Neural crest cell (in vitro differentiated cells): Measurements from ENCODE around the gene CDCA5. TPM values are rescaled to one million over a fixed set of nuclear protein-coding genes. Genes with fewer than 3 reads are reported as not detected.
"Not testable (repeated sequence)": the region's sequence is repeated elsewhere in the genome, so short reads cannot be mapped to it uniquely, and the experiment has no call there.

Source experiments
- DNase-seq: peaks from one replicate; pipeline ENCODE4 v3.0.0; 2021; ENCODE audit warnings: low read depth, mixed read lengths, low spot score
- H3K27ac Mint-ChIP-seq: one replicate; pipeline ENCODE4 v1.8.0; 2021; ENCODE audit warnings: mild to moderate bottlenecking, mixed read lengths; ENCODE audit not compliant: unreplicated experiment
- H3K27me3 Mint-ChIP-seq: 2 replicates; pipeline ENCODE4 v1.8.0; 2021; ENCODE audit warnings: low read depth, mild to moderate bottlenecking, mixed read lengths
- H3K36me3 Mint-ChIP-seq: 2 replicates; pipeline ENCODE4 v1.8.0; 2021; ENCODE audit warnings: low read depth, mild to moderate bottlenecking, mixed read lengths
- H3K4me1 Mint-ChIP-seq: 2 replicates; pipeline ENCODE4 v1.8.0; 2021; ENCODE audit warnings: mixed read lengths
- H3K4me3 Mint-ChIP-seq: one replicate; pipeline ENCODE4 v1.8.0; 2021; ENCODE audit warnings: mild to moderate bottlenecking, mixed read lengths
- H3K9me3 Mint-ChIP-seq: 2 replicates; pipeline ENCODE4 v1.8.0; 2021; ENCODE audit warnings: mixed read lengths
- CTCF ChIP-seq: fragments of 200-600 bp; sonication (generic); conservative IDR thresholded peaks from 2 replicates; pipeline ENCODE4 v1.5.0; 2021; ENCODE audit warnings: antibody characterized with exemption, mild to moderate bottlenecking
- total RNA-seq: library from RNA; stranded (reverse); gene quantifications from 2 replicates; pipeline ENCODE4 v1.2.1, GENCODE V29; 2021

Gene CDCA5
- total RNA-seq, 1 donor from 2014 or later = 84.8 TPM

DNA sequence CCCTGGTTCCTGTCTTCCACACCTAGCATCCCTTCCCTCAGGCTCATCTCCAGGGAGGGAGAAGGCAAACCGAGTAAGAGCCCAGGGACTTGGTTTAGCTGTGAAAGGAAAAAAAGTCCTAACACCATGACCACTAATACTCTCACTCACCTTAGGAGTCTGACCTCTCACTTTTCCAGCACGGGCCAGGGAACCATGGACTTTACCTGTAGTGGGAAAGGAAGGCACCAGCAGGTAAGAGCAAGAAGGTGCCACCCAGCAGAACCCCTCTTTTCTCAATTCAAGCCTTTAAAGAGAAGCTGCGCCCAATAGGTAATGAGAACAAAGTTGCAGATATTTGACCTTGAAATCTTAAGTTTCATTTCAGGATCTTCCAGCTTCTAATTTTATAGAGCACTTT lies 37.0 kb upstream of the CDCA5 start:
- Mint-ChIP-seq H3K36me3 (peaks cover 15% of the 10 kb centered on the region), H3K27ac (peak overlapping the region; percentile 99), H3K9me3 (no peaks in the 10 kb centered on the region), H3K4me1 (peaks cover 49% of the 10 kb centered on the region), H3K4me3 (peak overlapping the region; percentile 100), H3K27me3 (peaks cover 6% of the 10 kb centered on the region)
- no peak for DNase-seq
- no peak for TF ChIP-seq CTCF

- peaks cover 15% of the 10 kb centered on the region for H3K36me3 Mint-ChIP-seq
- no peak for DNase-seq
- H3K4me1 Mint-ChIP-seq = peaks cover 49% of the 10 kb centered on the region
- peaks cover 10% of the 10 kb centered on the region for H3K27me3 Mint-ChIP-seq
- peak overlapping the region; percentile 100 for H3K4me3 Mint-ChIP-seq
- H3K9me3 Mint-ChIP-seq = no peaks in the 10 kb centered on the region
- no peak overlapping the region for H3K27ac Mint-ChIP-seq
- TF ChIP-seq CTCF = no peak
Observed at GRCh38 chr11:65119670-65119995, 35.8 kb upstream of the CDCA5 start.

DNA sequence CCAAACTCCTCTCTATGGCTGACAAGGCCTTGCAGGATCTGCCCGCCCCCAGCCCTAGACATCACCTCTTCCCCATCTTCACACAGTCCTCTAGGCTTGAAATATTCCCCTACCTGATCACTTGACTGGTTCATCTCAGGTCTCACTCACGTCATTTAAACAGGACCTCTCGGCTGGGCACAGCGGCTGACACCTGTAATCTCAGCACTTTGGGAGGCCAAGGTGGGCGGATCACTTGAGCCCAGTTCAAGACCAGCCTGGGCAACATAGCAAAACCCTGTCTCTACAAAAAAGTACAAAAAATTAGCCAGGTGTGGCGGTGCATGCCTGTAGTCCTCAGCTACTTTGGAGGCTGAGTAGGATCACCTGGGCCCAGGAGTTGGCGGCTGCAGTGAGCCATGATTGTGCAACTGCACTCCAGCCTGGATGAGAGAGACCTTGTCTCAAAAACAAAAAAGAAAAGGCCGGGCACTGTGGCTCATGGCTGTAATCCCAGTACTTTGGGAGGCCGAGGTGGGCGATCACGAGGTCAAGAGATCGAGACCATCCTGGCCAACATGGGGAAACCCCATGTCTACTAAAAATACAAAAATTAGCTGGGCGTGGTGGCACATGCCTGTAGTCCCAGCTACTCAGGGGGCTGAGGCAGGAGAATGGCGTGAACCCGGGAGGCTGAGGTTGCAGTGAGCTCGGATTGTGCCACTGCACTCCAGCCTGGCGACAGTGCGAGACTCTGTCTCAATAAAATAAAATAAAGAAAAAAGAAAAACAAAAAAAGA lies 35.2 kb upstream of the CDCA5 start:
- DNase-seq, H3K9me3 Mint-ChIP-seq, H3K27ac Mint-ChIP-seq, H3K27me3 Mint-ChIP-seq: not testable (repeated sequence)
- peaks cover 48% of the 10 kb centered on the region for H3K4me1 Mint-ChIP-seq
- peaks cover 15% of the 10 kb centered on the region for H3K36me3 Mint-ChIP-seq
- peak overlapping the region; percentile 100 for H3K4me3 Mint-ChIP-seq

DNA sequence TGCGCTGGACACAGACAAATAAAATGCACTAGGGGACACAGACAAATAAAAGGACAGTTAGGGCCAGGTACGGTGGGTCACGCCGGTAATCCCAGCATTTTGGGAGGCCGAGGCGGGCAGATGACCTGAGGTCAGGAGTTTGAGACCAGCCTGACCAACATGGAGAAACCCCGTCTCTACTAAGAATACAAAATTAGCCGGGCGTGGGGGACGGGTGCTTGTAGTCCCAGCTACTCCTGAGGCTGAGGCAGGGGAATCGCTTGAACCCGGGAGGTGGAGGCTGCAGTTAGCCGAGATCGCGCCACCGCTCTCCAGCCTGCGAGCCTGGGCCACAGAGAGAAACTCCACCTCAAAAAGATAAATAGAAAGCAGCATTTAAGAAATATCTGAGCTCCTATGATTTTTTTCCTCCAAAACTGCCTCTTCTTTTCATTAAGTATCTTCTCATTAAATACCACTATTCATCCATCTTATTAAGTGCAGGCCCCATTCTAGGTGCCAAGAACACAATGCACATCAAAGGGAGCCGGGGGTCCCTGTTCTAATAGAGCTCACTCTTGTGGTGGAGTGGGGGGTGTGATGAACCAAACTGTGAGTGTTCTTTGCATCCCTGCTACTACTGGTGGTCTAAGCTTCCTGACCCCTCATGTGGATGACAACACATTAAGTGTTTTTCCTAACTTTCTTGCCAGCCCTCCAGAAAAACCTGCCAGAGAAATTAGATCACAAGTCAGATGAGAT lies 34.4 kb upstream of the CDCA5 start:
- Mint-ChIP-seq H3K27ac (peak overlapping the region; percentile 73), H3K27me3 (peaks cover 10% of the 10 kb centered on the region), H3K4me3 (peak overlapping the region; percentile 100), H3K36me3 (peaks cover 15% of the 10 kb centered on the region), H3K4me1 (peaks cover 54% of the 10 kb centered on the region), H3K9me3 (no peaks in the 10 kb centered on the region)
- DNase-seq = no peak
- TF ChIP-seq CTCF = peak; percentile 52

DNA sequence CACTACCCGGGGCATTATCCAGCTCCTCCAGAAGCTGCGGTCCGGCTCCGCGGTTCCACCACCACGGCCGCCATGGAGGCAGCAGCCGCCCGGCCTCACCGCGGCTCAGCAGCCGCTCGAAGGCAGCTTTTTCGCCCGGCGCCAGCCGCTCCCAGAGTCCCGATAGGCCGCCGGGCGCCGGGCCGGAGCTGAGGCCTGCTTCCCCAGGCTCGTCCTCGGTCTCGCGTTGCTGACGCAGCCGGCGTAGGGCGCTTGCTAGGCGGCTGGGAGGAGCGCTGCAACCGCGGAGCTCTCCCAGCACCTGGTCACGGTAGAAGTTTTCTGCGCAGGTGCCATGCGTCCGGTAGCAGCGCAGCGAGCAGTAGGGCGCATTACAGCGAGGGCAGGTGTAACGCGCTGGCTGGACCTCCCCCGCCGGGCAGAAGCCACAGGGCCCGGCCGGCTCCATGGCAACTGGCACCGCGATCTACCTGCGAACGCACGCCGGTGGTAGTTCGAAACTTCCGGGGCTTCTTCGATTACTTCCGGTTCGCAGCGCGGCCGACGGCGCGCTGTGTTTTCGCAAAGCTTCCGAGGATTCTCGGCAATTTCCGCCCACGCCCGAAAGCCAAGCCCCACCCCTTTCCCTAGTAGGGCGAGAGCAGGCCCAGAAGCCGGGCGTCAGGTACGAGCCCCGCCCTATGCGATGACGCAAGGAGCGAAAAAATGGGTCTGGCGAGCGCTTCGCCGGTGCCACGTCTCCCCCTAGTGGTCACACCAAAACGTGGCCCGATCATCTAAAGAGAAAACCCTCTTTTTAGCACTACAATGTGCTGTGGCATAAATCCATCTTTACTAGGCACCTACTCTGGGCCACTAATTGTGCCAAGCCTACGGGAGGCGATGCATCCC lies 33.6 kb upstream of the CDCA5 start, which contains the start of gene ZNHIT2:
Gene ZNHIT2 (minus strand): TSS at position 496 of the 891 bp plus-strand sequence. CDS start 48 bp downstream, at position 448.
- H3K9me3 Mint-ChIP-seq = no peaks in the 10 kb centered on the region
- peak within 1 kb of the TSS; percentile 100 for H3K4me3 Mint-ChIP-seq
- peak within 1 kb of the TSS; percentile 95 for H3K27ac Mint-ChIP-seq
- peaks cover 53% of the 10 kb centered on the region for H3K4me1 Mint-ChIP-seq
- peak; percentile 94 for TF ChIP-seq CTCF
- H3K36me3 Mint-ChIP-seq = peaks cover 15% of the 10 kb centered on the region
- peaks cover 10% of the 10 kb centered on the region for H3K27me3 Mint-ChIP-seq
- DNase-seq = peak; percentile 99
